ENCODE data around the gene STARD13. TPM values are rescaled to one million over a fixed set of nuclear protein-coding genes. Genes with fewer than 3 reads are reported as not detected.

STARD13 gene
- total RNA-seq, 1 experiment from 2014 or later: 2.1 TPM

DNA sequence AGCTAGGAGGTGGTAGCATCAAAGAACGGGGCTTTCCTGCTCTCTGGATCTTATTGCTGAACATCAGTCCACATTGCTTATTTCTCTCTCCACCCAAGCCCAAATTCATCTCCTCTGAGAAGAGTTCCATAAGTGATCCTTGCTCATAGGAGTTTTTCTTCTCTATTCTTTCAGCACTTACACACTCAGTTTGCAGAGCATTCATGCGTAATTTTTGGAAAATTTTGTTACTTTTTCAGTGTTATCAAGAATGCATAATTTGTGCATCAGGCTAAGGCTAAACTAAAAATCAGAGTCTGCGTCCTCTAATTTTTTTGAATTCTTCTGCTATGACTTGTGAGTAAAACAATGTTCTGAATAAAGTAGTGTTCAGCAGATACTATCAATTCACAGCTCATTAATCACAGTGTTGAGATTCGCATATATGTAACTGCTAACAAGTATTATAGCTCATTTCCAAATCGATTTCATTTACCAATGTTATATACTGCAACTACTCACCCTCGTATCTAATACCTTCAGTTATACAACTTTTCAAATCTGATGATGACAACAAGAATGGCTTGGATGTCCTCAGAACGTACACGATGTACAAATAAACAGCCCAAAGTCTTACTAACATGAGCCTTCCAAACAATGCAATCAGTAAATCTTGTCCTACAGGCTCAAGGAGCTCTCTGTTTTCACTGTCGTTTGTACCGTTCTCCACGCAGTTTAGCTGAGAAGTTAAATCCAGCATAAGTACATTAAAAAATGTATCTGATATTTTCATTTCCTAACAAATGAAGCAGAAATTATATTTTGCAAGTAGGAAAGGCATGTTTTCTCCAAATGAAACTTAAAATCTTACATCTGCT is 36.4 kb upstream of the STARD13 start:
- Mint-ChIP-seq H3K9me3 (no peaks in the 10 kb centered on the region; a peak in 1 of 5 replicates), H3K4me3 (no peak overlapping the region), H3K36me3 (ENCODE audit: insufficient read depth in 1 of 3, low read depth in 3 of 3) (no peaks in the 10 kb centered on the region), H3K27ac (no peak overlapping the region), H3K27me3 (ENCODE audit: low read depth) (no peaks in the 10 kb centered on the region), H3K4me1 (peaks cover 0 to 4% of the 10 kb centered on the region in 2 experiments; a peak in 2 of 4 replicates)
- Histone ChIP-seq H3K14ac (ENCODE audit: insufficient read depth, low read length) (no peak overlapping the region), H3K9me3 (ENCODE audit: control insufficient read depth, low read depth, low read length) (no peaks in the 10 kb centered on the region), H2AFZ (ENCODE audit: low read length) (no peak overlapping the region), H3K4ac (ENCODE audit: low read depth, low read length) (no peak overlapping the region), H2BK20ac (ENCODE audit: low read depth, low read length, poor library complexity, severe bottlenecking) (no peak overlapping the region), H3K9ac (ENCODE audit: extremely low read depth, insufficient read length, low read length) (no peak overlapping the region), H3K23me2 (ENCODE audit: insufficient read length, low read depth, low read length, poor library complexity, severe bottlenecking) (no peaks in the 10 kb centered on the region), H3K23ac (ENCODE audit: insufficient read length, low read depth, low read length) (no peak overlapping the region), H2BK12ac (ENCODE audit: insufficient read length, low read depth, low read length) (no peak overlapping the region), H2BK15ac (ENCODE audit: low read depth, low read length) (no peak overlapping the region), H4K5ac (ENCODE audit: insufficient read length, low read depth, low read length) (no peak overlapping the region), H2AK5ac (ENCODE audit: insufficient read length, low read length) (no peak overlapping the region), H3K56ac (ENCODE audit: insufficient read length, low read depth, low read length) (no peak overlapping the region), H4K91ac (ENCODE audit: insufficient read length, low read depth, low read length) (no peak overlapping the region), H4K20me1 (ENCODE audit: control insufficient read depth, insufficient read depth, insufficient read length) (no peaks in the 10 kb centered on the region), H2BK5ac (ENCODE audit: insufficient read length, low read length) (no peak overlapping the region), H4K8ac (replicated peaks; ENCODE audit: insufficient read length, low read depth, low read length) (no peak overlapping the region), H3K18ac (ENCODE audit: insufficient read length, low read depth, low read length) (no peak overlapping the region), H2BK120ac (ENCODE audit: low read depth, low read length, poor library complexity, severe bottlenecking) (no peak overlapping the region), H3K79me1 (ENCODE audit: insufficient read depth, low read depth, low read length, poor library complexity, severe bottlenecking) (no peaks in the 10 kb centered on the region), H3K4me2 (ENCODE audit: insufficient read depth, insufficient read length, low read length) (no peak overlapping the region), H3T11ph (ENCODE audit: low read length) (no peak overlapping the region), H3K4me1 (ENCODE audit: insufficient read depth, low read length) (no peaks in the 10 kb centered on the region; the same call in 1 of the 2 replicates), H3K27me3 (ENCODE audit: insufficient read depth, low read length) (no peaks in the 10 kb centered on the region), H3K79me2 (ENCODE audit: insufficient read depth, low read length) (no peaks in the 10 kb centered on the region), H3K27ac (ENCODE audit: insufficient read length, low read depth, low read length) (no peak overlapping the region)
- WGBS (ENCODE audit: extremely low coverage, insufficient read length, low lambda C conversion rate): no CpG with 5 or more reads among the region's 11 CpGs
- DNase-seq: no peak
- TF ChIP-seq, protein P1, sequence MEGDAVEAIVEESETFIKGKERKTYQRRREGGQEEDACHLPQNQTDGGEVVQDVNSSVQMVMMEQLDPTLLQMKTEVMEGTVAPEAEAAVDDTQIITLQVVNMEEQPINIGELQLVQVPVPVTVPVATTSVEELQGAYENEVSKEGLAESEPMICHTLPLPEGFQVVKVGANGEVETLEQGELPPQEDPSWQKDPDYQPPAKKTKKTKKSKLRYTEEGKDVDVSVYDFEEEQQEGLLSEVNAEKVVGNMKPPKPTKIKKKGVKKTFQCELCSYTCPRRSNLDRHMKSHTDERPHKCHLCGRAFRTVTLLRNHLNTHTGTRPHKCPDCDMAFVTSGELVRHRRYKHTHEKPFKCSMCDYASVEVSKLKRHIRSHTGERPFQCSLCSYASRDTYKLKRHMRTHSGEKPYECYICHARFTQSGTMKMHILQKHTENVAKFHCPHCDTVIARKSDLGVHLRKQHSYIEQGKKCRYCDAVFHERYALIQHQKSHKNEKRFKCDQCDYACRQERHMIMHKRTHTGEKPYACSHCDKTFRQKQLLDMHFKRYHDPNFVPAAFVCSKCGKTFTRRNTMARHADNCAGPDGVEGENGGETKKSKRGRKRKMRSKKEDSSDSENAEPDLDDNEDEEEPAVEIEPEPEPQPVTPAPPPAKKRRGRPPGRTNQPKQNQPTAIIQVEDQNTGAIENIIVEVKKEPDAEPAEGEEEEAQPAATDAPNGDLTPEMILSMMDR (conservative IDR thresholded peaks at IDR 0.05): no peak

All from H9 (cell line).